ENCODE measurements around the gene AHDC1. TPM values are rescaled to one million over a fixed set of nuclear protein-coding genes. Genes with fewer than 3 reads are reported as not detected.
"Not testable (repeated sequence)": the region's sequence is repeated elsewhere in the genome, so short reads cannot be mapped to it uniquely, and the experiment has no call there.

AHDC1 gene
- total RNA-seq, 1 donor from 2014 or later = 21.4 TPM

DNA sequence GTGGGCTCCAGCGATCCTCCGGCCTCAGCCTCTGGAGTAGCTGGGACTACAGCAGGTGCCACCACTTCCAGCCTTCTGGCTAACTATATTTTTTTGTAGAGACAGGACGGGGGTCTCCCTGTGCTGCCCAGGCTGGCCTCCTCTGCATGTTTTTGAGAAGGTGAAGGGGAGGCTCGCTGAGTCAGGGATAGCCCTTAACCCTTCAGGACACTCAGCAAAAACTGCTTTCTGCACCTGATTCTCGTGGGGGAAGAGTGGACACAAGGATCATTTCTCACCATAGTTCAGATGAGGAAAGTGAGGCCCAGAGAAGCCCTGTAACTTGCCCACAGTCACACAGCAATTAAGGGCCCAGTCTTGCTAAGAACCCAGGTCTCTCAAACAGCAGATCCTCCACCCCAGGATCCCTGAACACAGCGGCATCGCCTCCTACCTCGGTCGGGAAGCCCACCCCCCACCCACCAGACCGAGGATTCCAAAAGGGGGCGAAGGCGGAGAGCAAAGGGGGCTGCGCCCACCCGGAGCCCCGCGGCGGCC, 29.8 kb upstream of the AHDC1 start:
- intact Hi-C loops (cut with micrococcal nuclease) = loop anchor here (1.0 kb wide), 1 partner anchor 27 kb away; no protein-coding TSS in a partner anchor

DNA sequence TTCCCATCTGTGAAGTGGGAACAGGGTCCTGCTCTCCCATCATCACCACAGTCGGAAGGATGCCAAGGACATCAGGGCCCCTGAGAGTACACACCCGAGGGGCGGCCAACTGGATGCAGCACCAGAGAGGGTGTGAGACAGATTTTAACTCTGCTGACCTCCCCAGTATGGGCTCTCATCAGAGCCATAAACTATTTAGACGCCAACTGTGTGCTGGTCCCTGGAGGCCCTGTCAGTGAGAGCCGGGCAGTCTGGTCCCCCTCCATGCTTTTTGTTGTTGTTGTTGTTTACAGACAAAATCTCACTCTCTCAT, 29.3 kb upstream of the AHDC1 start:
- intact Hi-C loops (cut with micrococcal nuclease) = loop anchor here (1.0 kb wide), 1 partner anchor 27 kb away; no protein-coding TSS in a partner anchor

DNA sequence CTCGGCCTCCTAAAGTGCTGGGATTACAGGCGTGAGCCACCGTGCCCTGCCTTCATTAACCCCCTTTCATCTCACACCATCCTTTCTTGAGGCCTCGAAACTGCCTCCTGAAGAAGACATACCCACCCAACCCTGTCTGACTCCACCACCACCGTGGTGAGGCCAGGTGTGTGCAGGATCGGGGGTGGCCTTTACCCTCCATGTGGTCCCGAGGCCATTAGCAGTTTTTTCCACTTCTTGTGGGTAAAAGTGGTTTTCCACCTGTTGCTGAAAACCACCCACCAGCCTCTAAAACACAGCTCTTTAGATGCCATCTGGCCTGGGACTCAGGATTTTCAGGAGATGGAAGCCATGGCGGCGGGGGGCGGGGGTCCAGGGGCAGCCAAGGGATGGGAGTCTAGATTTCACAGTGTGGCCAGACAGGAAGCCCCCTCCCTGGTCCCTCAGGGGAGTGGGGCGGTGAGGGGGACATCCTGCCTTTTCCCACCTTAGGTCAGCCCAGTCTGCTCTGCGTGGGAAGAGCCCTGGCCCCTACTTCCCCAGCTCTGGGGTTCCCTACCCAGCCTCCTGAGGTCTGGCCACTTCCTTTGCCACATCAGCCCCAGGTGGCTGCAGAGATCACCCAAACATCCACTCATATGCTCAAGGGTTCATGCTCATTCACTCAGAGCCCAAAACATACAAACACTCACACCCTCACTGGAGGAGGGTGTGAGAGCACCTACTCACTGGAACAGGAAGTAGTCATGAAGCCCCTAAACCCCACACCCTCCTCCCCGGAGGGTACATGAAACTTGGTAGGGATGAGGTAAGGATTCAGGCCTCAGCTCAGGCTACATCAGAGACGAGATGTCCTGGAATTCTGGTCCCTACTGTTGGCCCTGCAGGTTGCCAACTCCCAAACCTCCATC, 28.7 kb upstream of the AHDC1 start:
- intact Hi-C loops (cut with micrococcal nuclease) = loop anchor here (1.0 kb wide), 1 partner anchor 28 kb away; no protein-coding TSS in a partner anchor

DNA sequence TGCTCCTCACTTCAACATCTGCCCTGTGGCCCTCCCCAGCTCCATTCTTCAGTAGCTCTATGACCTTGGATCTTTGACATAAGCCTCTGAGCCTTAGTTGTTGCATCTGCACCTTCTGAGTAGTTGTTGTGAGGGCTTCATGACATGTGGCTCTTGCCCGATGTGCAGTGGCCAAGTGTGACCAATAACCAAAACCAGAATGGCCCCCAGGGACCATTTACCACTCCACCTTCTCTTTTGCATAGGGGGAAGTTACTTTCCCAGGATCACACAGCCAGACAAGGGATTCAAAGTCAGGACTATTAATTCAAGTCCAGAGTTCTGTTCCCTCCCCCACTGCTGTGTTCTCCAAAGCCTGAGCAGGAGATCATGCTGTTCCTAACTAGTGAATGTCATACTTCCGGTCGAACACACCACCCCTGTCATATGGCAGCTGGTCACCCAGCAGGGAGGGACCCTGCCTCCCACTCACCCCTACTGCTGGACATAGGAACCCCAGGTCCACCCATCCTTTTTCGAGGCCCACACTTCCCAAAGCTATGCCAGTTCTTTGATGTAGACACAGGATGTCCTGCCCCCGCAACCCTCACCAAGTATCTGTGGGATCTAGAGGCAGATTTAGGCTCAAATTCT, 27.0 kb upstream of the AHDC1 start:
- intact Hi-C loops (cut with micrococcal nuclease) = no loop called here

DNA sequence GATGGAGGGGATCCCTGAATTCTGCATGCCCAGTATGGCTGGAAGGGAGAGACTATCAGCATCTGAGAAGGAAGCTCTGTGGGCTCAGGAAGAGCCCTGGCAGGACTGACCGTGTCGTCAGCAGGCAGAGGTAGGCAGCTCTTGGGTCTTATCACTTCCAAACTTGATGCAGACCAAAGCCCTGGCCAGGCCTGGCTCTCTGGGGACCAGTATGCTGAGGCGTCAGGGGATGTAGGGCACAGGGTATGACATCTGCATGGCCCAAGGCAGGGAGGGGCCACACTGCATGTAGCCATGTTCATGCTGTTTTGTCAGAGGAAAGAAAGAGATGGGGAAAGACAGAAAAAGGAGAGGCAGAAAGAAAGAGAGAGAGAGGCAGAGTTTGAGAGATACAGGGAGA, 24.8 kb upstream of the AHDC1 start:
- intact Hi-C loops (cut with micrococcal nuclease) = no loop called here

DNA sequence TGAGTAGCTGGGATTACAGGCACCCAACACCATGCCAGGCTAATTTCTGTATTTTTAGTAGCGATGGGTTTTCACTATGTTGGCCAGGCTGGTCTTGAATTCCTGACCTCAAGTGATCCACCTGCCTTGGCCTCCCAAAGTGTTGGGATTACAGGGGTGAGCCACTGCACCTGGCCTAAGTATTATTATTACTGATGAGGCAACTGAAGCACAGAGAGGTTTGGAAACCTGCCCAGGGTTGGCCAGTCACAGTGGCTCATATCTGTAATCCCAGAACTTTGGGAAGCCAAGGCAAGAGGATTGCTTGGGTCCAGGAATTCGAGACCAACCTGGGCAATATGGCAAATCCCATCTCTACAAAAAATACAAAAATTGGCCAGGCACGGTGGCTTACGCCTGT, 23.8 kb upstream of the AHDC1 start:
- intact Hi-C loops (cut with micrococcal nuclease) = not testable (repeated sequence)

DNA sequence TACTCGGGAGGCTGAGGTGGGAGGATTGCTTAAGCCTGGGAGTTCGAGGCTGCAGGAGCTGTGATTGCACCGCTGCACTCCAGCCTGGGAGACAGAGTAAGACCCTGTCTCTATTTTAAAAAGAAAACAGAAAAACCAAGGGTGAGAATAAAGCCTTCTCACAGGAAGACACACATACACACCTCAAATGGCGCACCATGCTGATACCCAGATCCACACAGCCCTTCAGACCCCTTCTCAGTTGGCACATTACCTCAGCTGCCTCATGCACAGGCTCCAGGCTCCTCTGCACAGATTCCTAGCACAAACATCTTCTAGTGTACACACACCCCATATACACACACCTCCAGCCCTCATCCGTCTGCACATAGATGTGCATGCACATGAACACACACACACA, 23.1 kb upstream of the AHDC1 start:
- intact Hi-C loops (cut with micrococcal nuclease) = no loop called here

DNA sequence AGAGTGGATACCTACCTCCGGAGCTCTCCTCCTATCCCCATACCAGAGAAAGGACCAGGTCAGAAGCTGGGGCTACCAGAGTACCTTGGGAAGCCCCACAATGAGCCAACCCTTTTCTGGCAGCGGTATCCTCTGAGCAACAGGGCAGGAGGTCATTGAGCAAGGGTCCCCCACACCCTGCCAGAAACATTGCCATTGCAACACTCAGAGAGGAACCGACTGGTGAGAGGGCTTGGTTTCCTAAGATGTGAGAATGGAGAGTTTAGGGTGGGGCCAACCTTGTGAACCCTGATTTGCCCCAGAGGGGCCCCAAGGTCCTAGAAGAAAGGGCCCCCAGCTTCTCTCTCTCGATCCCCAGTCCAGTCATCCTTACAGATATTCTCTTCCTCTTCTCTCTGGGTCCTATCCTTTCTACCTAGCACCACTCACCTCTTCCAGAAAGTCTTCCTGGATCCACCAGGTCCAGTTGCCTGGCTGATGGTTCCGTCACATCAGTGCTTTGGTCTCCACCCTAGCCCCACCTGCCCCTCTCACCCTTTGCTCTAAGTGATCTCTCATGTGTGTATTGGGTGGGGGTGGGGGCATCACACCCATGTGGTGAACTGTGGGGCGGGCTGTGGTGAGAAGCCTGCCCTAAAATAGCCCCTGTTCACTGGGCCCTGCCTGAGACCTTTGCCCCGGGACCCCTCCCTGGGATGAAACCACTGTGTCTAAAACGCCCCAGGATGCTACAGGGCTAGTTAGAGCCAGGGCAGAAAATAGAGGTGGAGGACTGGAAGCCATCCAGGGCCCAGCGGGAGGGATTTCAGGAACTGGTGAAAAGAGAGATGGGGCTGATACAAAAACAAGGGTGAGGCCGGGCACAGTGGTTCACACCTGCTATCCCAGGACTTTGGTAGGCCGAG, 22.3 kb upstream of the AHDC1 start:
- intact Hi-C loops (cut with micrococcal nuclease) = no loop called here

DNA sequence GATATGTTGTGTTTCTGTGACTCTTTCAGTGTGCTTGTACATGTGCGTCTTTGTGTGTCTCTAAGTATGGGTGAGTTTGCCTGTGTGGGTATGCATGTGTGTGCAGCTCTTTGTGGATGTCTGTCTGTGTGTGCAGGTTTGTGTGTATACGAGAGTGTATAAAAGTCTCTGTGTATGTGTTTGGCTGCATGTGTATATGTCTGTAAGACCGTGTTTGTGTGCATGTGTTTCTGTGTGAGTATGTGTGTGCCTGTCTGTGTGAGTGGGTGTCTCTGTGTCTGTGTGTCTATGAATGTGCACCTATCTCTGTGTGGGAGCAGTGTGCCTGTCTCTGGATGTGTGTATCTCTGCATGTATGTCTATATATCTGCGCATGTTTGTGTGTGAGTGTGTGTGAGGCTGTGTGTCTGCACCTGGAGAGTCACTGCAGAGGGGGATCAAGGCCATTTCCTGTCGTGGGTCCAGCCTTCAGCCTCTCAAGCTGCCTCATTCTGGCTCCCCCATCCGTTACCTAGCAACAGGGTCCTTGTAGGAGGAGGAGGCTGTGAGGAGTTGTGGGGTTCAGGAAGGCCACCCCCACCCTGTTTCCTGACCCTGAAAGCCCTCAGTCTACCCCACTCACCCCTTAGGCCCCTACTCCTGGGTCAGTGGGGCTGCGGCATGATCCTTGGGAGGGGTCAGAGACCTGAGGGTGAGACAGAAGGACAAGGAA, 20.7 kb upstream of the AHDC1 start:
- intact Hi-C loops (cut with micrococcal nuclease) = no loop called here

DNA sequence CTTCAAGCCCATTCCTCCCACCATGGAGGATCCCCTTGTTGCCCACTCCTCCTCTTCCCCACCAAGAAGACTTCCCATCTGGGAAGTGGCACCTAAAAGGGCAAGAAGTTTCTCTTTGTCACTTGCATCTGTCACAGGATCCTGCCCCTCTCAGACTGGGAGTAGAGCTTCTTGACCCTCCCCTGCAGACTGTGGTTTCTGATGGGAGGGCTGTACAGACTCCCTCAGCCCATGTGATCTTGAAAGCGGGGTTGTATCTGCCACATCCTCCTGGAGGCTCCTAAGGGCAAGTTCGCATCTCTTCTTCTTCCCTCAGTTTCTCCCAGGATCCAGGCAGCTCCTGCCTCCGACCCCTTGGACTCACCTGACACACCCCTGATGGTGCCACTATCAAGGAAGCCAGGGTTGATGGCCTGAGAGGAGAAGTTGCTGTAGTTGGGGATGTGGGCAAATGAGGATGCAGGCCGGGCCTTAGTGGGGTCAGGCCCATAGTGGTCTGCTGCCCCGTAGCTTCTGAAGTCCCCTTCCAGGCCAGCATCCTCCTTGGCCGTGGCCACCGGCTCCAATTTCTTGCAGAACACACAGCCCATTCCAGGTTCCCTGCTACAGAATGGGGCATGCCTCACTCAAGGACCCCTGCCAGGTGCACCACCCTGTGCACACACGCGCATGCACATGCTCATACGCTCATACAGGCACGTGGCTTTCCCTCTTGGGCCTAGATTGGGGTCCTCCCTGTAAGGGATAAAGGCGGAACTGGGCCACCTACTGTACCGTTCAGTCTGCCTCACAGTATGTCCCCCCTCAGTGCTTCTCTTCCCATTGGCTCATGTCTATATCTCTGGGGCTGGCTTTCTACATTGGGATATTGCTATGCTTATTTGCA, 19.6 kb upstream of the AHDC1 start:
- intact Hi-C loops (cut with micrococcal nuclease) = no loop called here

DNA sequence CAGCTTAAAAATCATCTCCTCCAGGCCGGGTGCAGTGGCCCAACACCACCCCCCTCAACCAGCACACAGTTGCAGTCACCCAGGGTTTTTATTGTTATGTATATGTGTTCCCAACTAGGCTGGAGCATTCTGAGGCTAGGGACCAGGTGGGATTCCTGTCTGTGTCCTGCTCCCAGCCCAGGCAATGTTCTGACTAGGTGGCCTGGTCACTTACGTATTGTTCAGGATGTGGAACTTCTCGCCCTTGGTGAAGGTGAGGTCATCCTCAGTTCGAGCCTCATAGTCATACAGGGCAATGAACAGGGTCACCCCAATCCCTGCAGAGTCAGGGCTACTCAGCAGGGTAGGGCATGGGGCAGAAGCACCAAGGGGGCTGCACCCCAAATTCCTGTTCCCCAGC, 18.9 kb upstream of the AHDC1 start:
- intact Hi-C loops (cut with micrococcal nuclease) = no loop called here

DNA sequence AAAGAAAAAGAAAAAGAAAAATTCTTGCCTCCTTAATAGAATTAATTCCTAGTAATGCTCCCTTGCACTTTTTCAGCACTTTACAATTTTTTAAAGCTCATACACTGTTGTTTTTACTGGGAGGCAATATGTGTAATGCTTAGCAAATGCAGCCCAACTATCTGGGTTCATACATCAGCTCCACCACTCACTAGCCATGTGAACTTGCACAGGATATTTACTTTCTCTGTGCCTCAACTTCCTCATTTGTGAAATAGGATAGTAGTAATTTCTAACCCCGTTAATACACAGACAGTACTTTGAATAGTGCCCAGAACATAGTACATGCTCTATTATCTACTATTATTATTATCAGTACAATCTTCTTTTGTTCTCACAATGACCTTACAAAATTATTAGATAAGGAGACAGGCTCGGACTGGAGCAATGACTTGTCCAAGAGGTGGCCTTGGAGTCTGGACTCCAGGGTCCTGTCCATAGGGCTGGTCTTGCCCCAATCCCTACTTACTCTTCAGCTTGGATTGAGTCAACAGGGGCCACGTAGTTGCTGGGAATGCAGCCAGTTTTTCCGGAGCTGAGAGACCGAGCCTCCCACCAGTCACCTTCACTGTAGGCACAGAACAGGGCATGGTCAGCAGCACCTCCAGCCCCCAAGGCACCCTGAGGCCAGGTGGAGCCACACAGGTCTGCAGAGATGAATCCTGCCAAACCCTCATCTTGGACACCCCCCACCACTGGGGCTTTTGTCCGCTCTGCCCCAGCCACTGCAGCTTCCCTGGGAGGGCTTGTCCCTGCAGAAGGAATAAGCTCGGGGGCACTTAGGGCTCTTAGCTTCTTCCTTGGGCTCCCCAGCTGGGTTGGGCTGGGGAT, 17.3 kb upstream of the AHDC1 start:
- intact Hi-C loops (cut with micrococcal nuclease) = no loop called here

DNA sequence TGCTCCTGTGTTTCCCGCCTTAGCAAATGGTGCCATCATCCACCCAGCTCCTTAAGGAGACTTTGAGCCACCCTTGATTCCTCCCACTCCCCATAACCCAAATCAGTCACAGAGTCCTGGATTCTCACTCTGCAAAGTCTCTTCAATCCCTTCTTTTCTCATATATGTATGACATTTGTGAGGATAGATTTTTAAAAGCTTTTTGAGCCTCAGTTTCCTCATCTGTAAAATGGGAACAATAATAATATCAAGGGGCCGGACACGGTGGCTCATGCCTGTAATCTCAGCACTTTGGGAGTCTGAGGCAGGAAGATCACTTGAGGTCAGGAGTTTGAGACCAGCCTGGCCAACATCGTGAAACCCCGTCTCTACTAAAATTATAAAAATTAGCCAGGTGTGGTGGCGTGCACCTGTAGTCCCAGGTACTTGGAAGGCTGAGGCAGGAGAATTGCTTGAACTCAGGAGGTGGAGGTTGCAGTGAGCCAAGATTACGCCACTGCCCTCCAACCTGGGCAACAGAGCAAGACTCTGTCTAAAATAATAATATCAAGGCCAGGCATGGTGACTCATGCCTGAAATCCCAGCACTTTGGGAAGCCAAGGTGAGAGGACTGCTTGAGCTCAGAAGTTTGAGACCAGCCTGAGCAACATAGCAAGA, 16.0 kb upstream of the AHDC1 start:
- intact Hi-C loops (cut with micrococcal nuclease) = loop anchor here (2.0 kb wide), 1 partner anchor 43 kb away; no protein-coding TSS in a partner anchor

DNA sequence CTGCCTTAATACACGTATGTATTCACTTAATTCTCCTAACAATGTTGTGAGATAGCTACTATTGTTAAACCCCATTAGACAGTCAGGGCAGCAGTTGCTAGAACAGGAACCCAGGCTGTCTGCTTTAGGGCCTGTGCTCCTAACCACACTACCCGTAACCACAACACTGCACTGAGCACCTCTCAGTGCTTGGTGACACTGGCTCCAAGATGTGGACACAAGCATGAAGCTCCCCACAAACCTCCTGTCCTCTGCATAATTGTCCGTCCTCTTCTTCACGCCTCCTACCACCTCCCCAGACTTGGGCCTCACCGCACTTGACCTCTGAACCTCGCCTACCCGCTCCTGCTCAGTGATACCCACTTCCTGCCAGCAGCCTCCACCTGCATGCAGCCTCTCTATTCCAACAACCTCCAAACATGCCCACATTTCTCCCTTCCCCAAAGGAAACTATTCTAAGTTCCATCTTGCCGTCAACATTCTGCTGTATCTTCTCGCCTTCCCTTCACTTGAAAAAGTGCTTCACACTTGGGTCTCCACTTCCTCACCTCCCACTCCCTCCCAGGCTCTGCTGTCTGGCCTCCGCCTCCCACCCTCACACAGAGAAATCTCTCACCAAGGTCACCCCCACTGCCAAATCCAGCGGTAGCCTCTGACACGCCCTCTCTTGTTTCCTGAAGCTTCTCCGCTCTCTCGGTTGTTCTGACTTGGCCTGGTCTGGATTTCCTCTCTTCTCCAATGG, 14.6 kb upstream of the AHDC1 start:
- intact Hi-C loops (cut with micrococcal nuclease) = loop anchor here (2.0 kb wide), 1 partner anchor 44 kb away; no protein-coding TSS in a partner anchor

DNA sequence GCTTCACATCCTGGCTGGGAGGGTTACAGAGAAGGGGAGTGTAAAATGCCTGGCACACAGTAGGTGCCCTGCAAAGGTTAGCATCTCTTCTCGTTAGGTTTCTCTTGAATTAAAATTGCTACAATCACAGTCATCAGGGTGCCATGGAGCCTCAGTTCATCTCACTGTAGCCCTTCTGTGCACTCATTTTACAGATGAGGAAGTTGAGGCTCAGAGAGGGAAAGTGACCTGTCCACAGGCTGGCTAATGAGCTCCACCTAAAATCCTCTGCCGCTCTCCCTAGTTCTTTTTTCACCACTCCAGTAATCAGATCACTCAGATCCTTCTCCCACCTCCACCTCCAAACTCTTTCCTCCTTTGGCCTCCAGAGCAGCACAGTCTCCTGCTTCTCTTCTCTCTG, 13.5 kb upstream of the AHDC1 start:
- intact Hi-C loops (cut with micrococcal nuclease) = no loop called here

DNA sequence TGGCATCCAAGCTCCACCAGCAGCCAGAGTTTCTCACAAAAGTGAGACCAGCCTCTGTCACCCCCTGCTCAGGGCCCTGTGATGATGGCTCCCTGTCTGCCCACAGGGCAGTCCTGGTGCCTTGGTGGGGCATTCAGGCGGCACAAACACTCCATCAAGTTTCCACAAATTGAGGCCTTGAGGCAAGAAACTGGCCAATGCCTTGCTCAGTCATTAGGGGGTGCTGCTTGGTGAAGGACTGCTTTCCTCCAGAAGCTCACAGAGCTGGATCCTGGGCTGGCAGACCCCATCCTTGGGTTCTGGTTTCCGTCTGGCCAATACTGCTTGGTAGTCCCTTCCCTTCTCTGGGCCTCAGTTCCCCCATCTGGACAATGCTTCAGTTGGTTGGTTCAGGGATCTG, 12.5 kb upstream of the AHDC1 start:
- intact Hi-C loops (cut with micrococcal nuclease) = no loop called here

DNA sequence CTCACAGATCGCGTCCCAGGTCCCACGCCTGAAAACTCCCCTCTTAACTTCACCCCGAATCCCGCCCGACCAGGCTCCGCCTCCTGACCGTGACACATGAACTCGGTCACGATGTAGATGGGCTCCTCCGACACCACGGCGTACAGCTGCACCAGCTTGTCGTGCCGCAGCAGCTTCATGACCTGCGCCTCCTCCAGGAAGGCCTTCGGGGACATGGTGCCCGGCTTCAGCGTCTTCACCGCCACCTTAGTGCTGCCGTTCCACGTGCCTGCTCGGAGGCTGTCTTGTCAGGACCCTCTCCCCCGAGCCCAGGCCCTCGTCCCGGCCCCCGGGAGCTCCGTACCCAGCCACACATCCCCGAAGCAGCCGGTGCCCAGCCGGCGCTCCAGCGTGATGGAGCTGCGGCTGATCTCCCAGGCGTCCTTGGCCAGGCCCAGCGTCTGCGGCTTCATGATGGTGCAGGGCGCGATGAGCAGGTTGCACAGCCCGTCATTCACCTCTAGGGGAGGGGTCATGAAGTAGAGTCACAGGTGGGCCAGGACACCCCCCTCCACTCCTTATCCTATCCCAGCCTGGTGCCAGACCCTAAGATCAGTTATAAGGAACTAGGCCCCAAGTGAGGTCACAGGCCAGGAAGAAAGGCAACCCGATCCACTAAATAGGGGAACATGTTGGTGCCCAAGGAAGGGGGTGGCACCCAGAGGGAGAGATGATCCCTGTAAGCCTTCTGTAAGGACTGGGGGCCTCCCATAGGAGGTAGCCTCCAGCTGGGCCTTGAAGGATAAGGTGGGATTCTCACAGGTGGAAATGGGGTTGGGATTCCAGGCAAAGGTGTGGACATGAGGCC, 11.6 kb upstream of the AHDC1 start:
- intact Hi-C loops (cut with micrococcal nuclease) = no loop called here

Measured in T-helper 2 cell treated with Interferon-gamma antibody and Interleukin-4, amounts not matched to agents 100 ng/mL and 5 ng/mL, for 36 hours (primary cell).